GM19372 (cell line): ENCODE data around the gene PHF5A.

Source experiments
- ATAC-seq: cut with Tn5 transposase; IDR thresholded peaks from one replicate; pipeline ENCODE4 v1.9.1; 2021; ENCODE audit warnings: mild to moderate bottlenecking, low read depth, moderate library complexity; ENCODE audit not compliant: unreplicated experiment

Gene PHF5A

GRCh38 chr22:41425660-41426365 is 42.7 kb downstream of the PHF5A start:
- ATAC-seq, result no peak

DNA sequence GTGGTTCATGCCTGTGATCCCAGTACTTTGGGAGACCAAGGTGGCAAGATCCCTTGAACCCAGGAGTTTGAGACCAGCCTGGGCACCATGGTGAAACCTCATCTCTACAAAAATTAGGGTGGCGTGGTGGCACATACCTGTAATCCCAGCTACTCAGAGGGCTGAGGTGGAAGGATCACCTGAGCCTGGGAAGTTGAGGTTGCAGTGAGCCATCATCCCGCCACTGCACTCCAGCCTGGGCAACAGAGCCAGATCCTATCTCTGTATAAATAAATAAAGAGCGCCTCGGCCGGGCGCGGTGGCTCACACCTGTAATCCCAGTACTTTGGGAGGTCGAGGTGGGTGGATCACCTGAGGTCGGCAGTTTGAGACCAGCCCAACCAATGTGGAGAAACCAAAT is 49.8 kb downstream of the PHF5A start:
- ATAC-seq, result no peak

DNA sequence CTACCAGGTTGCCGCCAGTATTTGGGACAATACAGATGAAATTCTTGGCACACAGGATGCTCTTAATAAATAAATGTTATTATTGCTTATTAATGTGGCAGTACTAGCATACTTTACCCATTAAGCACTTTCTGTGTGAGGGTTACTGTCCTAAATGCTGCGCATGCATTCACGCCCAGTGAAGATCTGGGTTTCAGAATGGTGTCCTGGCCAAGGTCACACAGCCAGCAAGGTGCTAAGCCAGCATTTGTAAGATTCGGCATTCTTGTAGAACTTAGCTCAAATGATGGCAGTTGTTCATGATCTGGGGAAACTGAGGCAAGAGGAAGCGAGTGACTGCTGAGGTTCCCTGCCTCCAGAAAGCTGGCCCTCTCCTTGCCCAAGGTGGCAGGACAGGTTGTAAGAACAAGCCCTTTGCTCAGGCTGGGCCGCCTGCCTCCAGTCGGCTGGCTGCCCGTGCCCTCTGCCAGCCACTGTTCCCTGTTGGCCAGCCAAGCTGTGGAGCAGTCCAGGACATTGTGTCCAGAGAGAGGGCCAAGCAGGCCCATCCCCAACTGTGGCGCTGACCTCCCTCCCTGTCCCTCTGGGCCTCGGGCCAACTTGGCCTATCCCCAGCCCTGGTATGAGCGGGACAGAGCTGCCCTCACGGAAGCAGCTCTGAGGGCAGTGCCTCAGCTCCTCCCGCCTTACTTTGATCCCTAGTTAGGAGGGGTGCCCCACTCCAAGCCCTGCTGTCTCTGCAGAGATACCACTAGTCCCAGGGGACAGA is 50.7 kb downstream of the PHF5A start:
- no peak for ATAC-seq

GRCh38 chr22:41415554-41415953 is 52.9 kb downstream of the PHF5A start:
- ATAC-seq, result no peak

DNA sequence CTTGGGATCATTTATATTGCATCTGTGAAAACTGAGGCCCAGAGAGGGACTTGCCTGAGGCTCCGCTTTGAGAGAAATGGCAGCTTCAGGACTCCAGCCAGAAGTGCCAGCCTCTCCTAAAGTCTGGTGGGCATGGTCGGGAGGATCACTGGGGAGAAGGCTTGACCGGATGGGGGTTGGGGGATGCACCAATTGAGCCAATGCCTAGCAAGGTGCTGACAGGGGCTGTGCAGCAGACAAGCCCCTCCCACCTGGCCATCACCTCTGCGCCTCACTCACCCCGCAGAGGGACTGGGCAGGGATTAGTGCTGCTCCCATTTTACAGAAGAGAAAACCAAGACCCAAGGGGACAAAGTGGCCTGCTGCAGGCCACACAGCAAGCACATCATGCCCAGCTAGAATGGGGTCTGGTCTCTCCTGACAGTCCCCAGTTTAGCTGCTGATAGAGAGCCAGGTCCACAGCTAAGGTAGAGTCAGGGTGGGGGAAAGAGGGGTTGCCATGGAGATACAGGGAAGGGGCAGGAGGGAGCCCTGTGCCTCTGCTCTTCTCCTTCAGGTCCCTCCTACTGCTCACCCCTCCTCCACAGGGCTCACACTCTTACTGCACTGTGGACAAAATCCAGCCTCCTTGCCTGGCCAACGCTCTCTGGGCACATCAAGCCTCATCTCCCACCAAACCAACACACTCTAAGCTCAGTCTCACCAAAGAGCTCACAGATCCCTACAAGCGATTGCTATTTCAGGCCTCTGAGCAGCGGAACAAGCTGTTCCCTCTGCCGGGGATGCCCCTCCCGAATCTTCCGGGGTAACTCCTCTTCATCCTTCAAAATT is 57.3 kb downstream of the PHF5A start:
- ATAC-seq, result no peak

GRCh38 chr22:41410311-41410751 is 58.2 kb downstream of the PHF5A start:
- ATAC-seq, result no peak
